IMR-90 (cell line): ENCODE measurements around the gene SLC36A2.

Experiments used
- BHLHE40 ChIP-seq: fragments of 150-350 bp; IDR thresholded peaks from 2 replicates; pipeline ENCODE4 v1.6.1; 2016; ENCODE audit warnings: mild to moderate bottlenecking, low read depth, low read length
- CEBPB ChIP-seq: IDR thresholded peaks from 2 replicates; pipeline ENCODE4 v1.6.1; 2012; ENCODE audit warnings: low read depth, low read length, improper control_type of control experiment
- CTCF ChIP-seq: conservative IDR thresholded peaks from 2 replicates; pipeline ENCODE4 v1.5.1; 2012; ENCODE audit warnings: mild to moderate bottlenecking, low read depth, low read length, improper control_type of control experiment
- FOS ChIP-seq: fragments of 150-350 bp; IDR thresholded peaks from 2 replicates; pipeline ENCODE4 v1.6.1; 2016; ENCODE audit warnings: low read depth, low read length
- MAFK ChIP-seq: IDR thresholded peaks from 2 replicates; pipeline ENCODE4 v1.6.1; 2012; ENCODE audit warnings: low read depth, low read length, improper control_type of control experiment
- MAZ ChIP-seq: IDR thresholded peaks from 2 replicates; pipeline ENCODE4 v1.6.1; 2012; ENCODE audit warnings: low read depth, mild to moderate bottlenecking, low read length, improper control_type of control experiment, moderate library complexity, borderline replicate concordance
- MXI1 ChIP-seq: IDR thresholded peaks from 2 replicates; pipeline ENCODE4 v1.6.1; 2012; ENCODE audit warnings: low read depth, mild to moderate bottlenecking, low read length, moderate library complexity, borderline replicate concordance
- NFE2L2 ChIP-seq: fragments of 150-350 bp; IDR thresholded peaks from 2 replicates; pipeline ENCODE4 v1.6.1; 2016; ENCODE audit warnings: low read depth, mild to moderate bottlenecking, low read length
- POLR2A ChIP-seq: IDR thresholded peaks from 2 replicates; pipeline ENCODE4 v1.6.1; 2012; ENCODE audit warnings: mild to moderate bottlenecking, low read depth, low read length
- RAD21 ChIP-seq: IDR thresholded peaks from 2 replicates; pipeline ENCODE4 v1.6.1; 2012; ENCODE audit warnings: low read length, improper control_type of control experiment
- RCOR1 ChIP-seq: IDR thresholded peaks from 2 replicates; pipeline ENCODE4 v1.6.1; 2012; ENCODE audit warnings: mild to moderate bottlenecking, low read length, improper control_type of control experiment; ENCODE audit not compliant: insufficient replicate concordance
- RFX5 ChIP-seq: IDR thresholded peaks from 2 replicates; pipeline ENCODE4 v1.8.0; 2012; ENCODE audit warnings: low read depth, mild to moderate bottlenecking, low read length, moderate library complexity
- SMC3 ChIP-seq: fragments of 150-350 bp; IDR thresholded peaks from 2 replicates; pipeline ENCODE4 v1.6.1; 2016; ENCODE audit warnings: low read depth, mild to moderate bottlenecking, antibody characterized with exemption, low read length, moderate library complexity
- USF2 ChIP-seq: fragments of 150-350 bp; IDR thresholded peaks from 2 replicates; pipeline ENCODE4 v1.6.1; 2017; ENCODE audit warnings: mild to moderate bottlenecking, antibody characterized with exemption, low read length, low read depth

DNA sequence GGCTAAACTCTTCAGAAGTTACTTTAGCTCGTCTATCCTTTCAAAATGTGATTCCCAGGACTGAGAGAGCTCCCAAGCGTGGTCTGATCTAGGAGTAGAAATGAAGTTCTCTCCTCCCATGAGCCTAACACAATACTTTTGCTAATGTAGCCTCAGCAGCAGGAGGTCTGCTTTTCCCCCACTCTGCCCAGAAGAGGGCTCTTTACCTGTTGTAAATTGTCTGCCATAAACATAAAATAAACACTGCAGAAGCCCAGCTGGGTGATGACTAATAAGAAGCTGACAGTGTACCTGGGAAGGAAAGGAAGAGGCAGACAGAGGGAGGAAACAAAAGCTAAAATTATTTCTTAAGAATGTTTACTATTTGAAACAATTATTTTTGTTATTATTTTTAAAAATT is 59.2 kb downstream of the SLC36A2 start:
- TF ChIP-seq CTCF = no peak
- TF ChIP-seq POLR2A = no peak
- no peak for TF ChIP-seq NFE2L2
- no peak for TF ChIP-seq RAD21
- no peak for TF ChIP-seq CEBPB
- TF ChIP-seq RCOR1 = no peak
- no peak for TF ChIP-seq USF2
- no peak for TF ChIP-seq FOS
- TF ChIP-seq MAFK = no peak
- TF ChIP-seq BHLHE40 = no peak
- TF ChIP-seq RFX5 = no peak
- no peak for TF ChIP-seq MAZ
- no peak for TF ChIP-seq SMC3
- no peak for TF ChIP-seq MXI1
